Fibroblast of mammary gland (primary cell): ENCODE data around the gene TOM1L2.
A peak's percentile ranks its signal among the peaks of the same experiment; 100 is the strongest.

ENCODE experiments used
- DNase-seq: peaks from one replicate; pipeline ENCODE4 v3.0.0-alpha.2; 2010; ENCODE audit warnings: low read depth
- H3K4me3 ChIP-seq: 2 replicates; pipeline ENCODE4 v1.5.1; 2011; ENCODE audit warnings: low read depth, mild to moderate bottlenecking, low read length, moderate library complexity; ENCODE audit not compliant: control insufficient read depth
- CTCF ChIP-seq: conservative IDR thresholded peaks from 2 replicates; pipeline ENCODE4 v1.5.1; 2011; ENCODE audit warnings: low read depth, low read length, inconsistent platforms; ENCODE audit not compliant: control insufficient read depth, insufficient read depth

Gene TOM1L2

GRCh38 chr17:17994271-17995069, 22.3 kb upstream of the TOM1L2 start:
- H3K4me3 ChIP-seq = no peak overlapping the region
- DNase-seq = peak; percentile 15
- TF ChIP-seq CTCF = peak; percentile 10

GRCh38 chr17:17993852-17994251, 21.7 kb upstream of the TOM1L2 start:
- H3K4me3 ChIP-seq = no peak overlapping the region
- DNase-seq = no peak
- TF ChIP-seq CTCF = no peak

- peak; percentile 31 for DNase-seq
- no peak for TF ChIP-seq CTCF
- H3K4me3 ChIP-seq = no peak overlapping the region
Measured at GRCh38 chr17:17993366-17993765, 21.2 kb upstream of the TOM1L2 start.

- no peak for TF ChIP-seq CTCF
- no peak overlapping the region for H3K4me3 ChIP-seq
- DNase-seq = no peak
Measured at GRCh38 chr17:17990282-17990681, 18.1 kb upstream of the TOM1L2 start.

- no peak for DNase-seq
- TF ChIP-seq CTCF = no peak
- H3K4me3 ChIP-seq = no peak overlapping the region
Measured at GRCh38 chr17:17989618-17990017, 17.4 kb upstream of the TOM1L2 start.

- H3K4me3 ChIP-seq = no peak overlapping the region
- no peak for TF ChIP-seq CTCF
- DNase-seq = no peak
Measured at GRCh38 chr17:17989081-17989480, 16.9 kb upstream of the TOM1L2 start.
